ENCODE results near the gene PEAK1.

The PEAK1 gene

GRCh38 chr15:77091097-77091496 lies 328.8 kb downstream of the PEAK1 start:
- DNase-seq (ENCODE audit: low spot score): no peak

- no peak for DNase-seq (ENCODE audit: low spot score)
Measured at GRCh38 chr15:77087213-77087612, 332.7 kb downstream of the PEAK1 start.

DNA sequence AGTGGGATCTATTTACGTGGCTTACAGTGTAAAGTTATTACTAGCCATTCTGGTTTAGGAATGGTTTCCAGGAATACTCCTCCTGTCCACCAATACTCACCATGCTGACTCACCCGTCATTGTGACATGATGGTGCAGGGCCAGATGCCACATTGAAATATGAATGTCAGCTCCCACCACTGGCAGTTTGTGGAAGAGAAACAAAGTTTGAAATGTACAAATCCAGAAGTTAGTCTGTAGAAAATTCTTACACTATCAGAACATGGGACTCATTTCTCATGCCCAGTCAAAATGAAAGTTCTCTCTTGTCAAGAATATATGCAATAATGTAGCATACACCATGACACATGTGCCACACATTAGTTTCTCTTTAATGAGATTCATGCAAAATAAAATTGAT lies 334.6 kb downstream of the PEAK1 start:
- DNase-seq (ENCODE audit: low spot score): peak; percentile 55

DNA sequence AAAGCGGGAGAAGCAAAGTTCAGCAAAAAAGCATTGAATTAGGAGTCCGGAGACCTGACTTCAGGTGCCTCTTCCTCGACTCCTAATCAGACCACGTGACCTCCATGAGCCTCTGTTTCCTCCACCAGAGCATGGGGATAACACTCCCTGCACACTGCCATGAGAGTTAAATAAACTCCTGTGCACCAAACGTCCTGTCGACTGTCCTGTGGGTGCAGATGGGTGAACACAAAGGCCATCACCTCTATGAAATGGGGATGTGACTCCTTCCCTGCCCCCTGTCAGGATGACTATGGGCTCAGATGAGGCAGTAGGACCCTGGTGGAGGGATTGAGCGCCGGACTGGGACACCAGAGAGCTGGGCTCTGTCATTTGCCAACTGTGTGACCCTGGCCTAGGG lies 335.5 kb downstream of the PEAK1 start:
- DNase-seq (ENCODE audit: low spot score): no peak

DNA sequence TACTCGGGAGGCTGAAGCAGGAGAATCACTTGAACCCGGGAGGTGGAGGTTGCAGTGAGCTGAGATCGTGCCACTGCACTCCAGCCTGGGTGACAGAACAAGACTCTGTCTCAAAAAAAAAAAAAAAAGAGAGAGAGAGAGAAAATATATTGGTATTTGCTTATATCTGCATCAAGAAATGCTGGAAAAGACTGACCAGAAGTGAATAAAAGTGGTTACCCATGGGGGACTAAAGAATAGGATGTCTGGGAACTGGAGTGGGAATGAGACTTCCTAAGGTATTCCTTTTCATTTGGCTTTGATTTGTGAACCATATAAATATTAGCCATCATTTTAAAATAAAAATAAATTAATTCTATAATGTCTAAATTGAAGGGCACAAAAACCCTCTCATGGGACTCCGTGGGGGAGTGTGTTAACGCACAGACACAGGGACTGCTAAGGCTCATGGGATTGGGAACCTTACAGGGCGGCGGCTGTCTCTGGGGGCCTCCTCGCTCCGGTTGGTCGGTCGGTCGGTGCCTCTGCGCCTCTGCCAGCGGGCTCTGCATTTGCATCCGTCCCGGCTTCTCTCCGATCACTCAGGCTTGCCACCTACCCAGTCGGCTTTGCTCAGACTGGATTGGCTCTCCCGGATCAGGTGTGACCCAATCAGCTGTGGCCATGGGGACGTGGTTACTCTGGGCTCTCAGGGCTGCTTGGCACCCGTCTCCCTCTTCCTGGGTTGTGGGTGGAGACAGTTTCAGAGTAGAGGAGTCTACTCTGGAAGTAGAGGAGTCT lies 336.3 kb downstream of the PEAK1 start:
- peak; percentile 63 for DNase-seq (ENCODE audit: low spot score)

DNA sequence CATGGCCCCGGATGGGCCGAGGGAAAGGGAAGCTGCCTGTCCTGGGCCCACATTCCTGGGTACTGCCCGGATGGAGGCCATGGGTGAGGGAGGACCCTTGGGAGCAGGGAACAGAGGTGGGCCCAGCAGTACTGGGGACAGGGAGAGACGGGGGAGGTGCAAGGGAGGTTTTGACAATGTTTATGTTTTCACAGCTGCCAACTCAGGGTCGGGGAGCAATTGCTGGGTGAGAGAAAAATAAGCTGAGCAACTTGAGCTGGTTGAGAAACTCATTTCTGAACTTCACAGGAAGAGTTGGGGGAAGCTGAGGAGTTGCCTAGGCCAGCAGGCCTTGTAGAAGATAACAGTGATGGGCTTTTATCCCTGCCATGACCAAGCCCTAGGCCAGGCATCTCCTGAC lies 337.9 kb downstream of the PEAK1 start:
- DNase-seq (ENCODE audit: low spot score): peak; percentile 31

DNA sequence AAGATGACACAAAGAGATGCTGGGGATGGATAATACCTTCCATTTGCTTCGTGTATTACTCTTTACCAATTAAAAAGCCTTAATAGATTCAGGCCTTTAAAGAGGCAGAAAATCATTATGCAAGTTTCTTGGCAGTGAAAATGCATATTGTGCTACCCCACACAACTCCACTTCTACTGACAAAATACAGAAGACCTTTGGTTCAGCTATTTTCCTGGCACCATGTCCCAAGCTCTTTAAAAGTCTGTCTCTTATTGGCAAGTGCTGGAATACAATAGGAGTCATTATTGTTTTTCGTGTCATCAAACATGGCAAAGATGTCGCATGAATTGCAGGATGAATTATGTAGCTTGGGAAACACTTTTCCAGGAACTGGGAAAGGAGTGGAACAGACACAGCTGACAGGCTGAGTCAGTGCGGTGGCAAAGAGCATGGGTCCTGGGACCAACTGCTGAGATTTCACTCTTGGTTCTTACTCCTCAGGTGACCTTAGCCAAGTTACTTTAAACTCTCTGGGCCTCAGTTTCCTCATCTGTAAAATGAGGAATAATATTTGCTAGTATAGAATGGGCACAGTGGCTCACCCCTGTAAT lies 343.5 kb downstream of the PEAK1 start:
- no peak for DNase-seq (ENCODE audit: low spot score)

DNA sequence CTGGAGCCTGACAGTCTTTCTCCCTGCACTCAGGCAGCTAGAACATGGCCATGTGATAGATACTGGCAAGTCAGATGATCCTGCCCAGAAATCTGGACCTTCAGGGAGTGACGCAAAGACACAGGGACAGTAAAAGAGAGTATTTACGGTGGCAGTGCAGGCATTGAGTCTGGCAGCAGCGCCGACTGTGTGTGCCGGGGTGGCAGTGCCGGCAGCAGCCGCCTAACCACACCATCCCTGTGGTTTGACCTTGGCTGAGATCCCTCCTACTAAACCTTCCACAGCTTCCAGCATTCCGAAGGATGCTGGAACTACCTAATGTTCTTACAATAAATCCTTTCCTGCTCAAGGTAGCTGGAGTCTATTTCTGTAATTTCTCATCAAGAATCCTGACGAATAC lies 344.4 kb downstream of the PEAK1 start:
- DNase-seq (ENCODE audit: low spot score): no peak

- DNase-seq (ENCODE audit: low spot score): no peak
Measured at GRCh38 chr15:77074350-77074749, 345.6 kb downstream of the PEAK1 start.

DNA sequence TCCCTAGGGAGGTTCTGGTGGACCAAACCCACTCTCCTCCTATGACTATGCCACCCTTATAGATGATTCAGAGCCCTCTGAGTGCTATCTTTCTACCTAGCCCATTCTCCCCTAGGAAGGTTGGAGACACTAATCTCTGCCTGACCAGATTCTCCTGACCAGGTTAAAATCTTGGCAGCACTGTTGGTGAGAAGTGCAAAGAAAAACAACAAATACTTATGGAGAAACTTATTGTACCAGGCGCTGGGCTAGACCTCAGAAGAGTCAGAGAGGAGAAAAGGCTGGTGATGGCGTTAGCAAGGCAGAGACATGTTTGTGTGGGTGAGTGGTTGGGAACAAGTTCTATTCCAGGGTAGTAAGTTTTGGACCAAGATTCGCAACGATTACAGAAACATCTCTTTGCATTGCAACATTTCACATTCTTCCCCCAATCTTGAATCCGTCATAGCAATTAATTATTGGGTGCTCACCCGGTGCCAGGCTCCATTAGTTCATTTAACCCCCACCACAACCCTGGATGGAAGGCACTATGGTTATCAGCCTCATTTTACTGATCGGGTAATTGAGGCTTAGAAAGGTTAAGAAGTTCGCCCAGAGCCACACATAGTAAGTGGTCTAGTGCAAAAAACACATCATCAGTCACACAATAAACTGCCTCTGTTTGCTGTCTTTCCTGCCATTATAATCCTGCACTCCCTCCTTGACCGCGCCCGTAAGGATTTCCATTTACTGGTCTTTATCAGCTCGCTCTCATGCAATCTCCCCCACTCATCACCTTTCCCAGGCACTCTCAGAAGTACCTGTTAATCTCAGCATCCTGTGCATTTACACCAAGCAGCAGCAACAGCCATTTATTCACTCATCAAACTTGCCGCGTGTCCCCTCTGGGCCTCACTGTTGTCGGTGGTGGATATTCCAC lies 348.3 kb downstream of the PEAK1 start:
- no peak for DNase-seq (ENCODE audit: low spot score)

GRCh38 chr15:77070495-77071304 lies 349.2 kb downstream of the PEAK1 start, which contains the start of gene TSPAN3:
Gene TSPAN3, minus strand, starts transcription at chr15:77071109. Its CDS starts 155 bp downstream, at chr15:77070954.
- DNase-seq (ENCODE audit: low spot score): peak; percentile 93

- DNase-seq (ENCODE audit: low spot score): no peak
Measured at GRCh38 chr15:77070180-77070494, 349.8 kb downstream of the PEAK1 start.

- no peak for DNase-seq (ENCODE audit: low spot score)
Measured at GRCh38 chr15:77069521-77070121, 350.3 kb downstream of the PEAK1 start.

- no peak for DNase-seq (ENCODE audit: low spot score)
Measured at GRCh38 chr15:77068633-77069032, 351.3 kb downstream of the PEAK1 start.

GRCh38 chr15:77067691-77068367 lies 352.1 kb downstream of the PEAK1 start:
- no peak for DNase-seq (ENCODE audit: low spot score)

- no peak for DNase-seq (ENCODE audit: low spot score)
Measured at GRCh38 chr15:77066971-77067690, 352.8 kb downstream of the PEAK1 start.

GRCh38 chr15:77064539-77065308 lies 355.2 kb downstream of the PEAK1 start:
- no peak for DNase-seq (ENCODE audit: low spot score)

- DNase-seq (ENCODE audit: low spot score): no peak
Measured at GRCh38 chr15:77064063-77064462, 355.8 kb downstream of the PEAK1 start.

GRCh38 chr15:77063249-77063648 lies 356.7 kb downstream of the PEAK1 start:
- DNase-seq (ENCODE audit: low spot score): no peak
